GM12878 (cell line): ENCODE measurements around the gene LCN9. TPM values are rescaled to one million over a fixed set of nuclear protein-coding genes. Genes with fewer than 3 reads are reported as not detected.

Experiments used
- ATAC-seq: fragments of 200-7000 bp; cut with Tn5 transposase; 3 replicates; pipeline ENCODE4 v1.9.1; 2020; ENCODE audit warnings: mild to moderate bottlenecking, moderate library complexity
- BruUV-seq: library from RNA; stranded (reverse); fragments of 400-500 nt; replicated peaks from 2 replicates; lab custom pipeline; 2021; lab: Mats Ljungman, UMichigan
- CTCF ChIA-PET: fragments of 300-600 bp; sonication (Branson Sonifier 250); formaldehyde crosslinking; extraction: SDS; loops from one replicate; lab custom pipeline; 2021; ENCODE audit warnings: inconsistent platforms; lab: Yijun Ruan, JAX
- POLR2A ChIA-PET: fragments of 350-600 bp; formaldehyde crosslinking; extraction: SDS; loops from one replicate; lab custom pipeline; 2021; ENCODE audit warnings: inconsistent platforms; lab: Charles Lee
- RAD21 ChIA-PET: fragments of 300-600 bp; sonication (Branson Sonifier 250); formaldehyde crosslinking; loops from one replicate; lab custom pipeline; 2023; ENCODE audit warnings: antibody characterized with exemption; ENCODE audit not compliant: unreplicated experiment; lab: Charles Lee
- SMC1A ChIA-PET: fragments of 300-600 bp; sonication (Branson Sonifier 250); formaldehyde crosslinking; loops from one replicate; lab custom pipeline; 2023; ENCODE audit not compliant: unreplicated experiment, uncharacterized antibody; lab: Charles Lee
- DNase-seq: peaks from one replicate; pipeline ENCODE4 v3.0.0-alpha.2; 2011; ENCODE audit warnings: low read depth, low spot score
- FAIRE-seq: peaks from 3 replicates; lab custom pipeline; 2011; peaks lifted over from hg19 to GRCh38; lab: Jason Lieb, UNC
- H2AFZ ChIP-seq: 2 replicates; pipeline ENCODE4 v1.6.0; 2011; ENCODE audit warnings: low read depth, low read length, control low read depth; ENCODE audit not compliant: control insufficient read depth
- H3K27ac ChIP-seq: 2 replicates; pipeline ENCODE4 v1.5.1; 2011; ENCODE audit warnings: control low read depth; ENCODE audit not compliant: control insufficient read depth, insufficient read depth
- H3K27me3 ChIP-seq, 2 experiments: replicated peaks in 1 of 2; 2 replicates each; pipeline versions ENCODE4 v1.6.0 to v1.6.1; 2011; ENCODE audit warnings: low read length in 1 of 2; ENCODE audit not compliant: control insufficient read depth in 2 of 2, insufficient read depth in 2 of 2
- H3K36me3 ChIP-seq, 2 experiments: 2 replicates each; pipeline ENCODE4 v1.5.1; 2011; ENCODE audit warnings: low read length in 1 of 2; ENCODE audit not compliant: control insufficient read depth in 2 of 2, insufficient read depth in 2 of 2
- H3K4me1 ChIP-seq: 2 replicates; pipeline ENCODE4 v1.6.1; 2011; ENCODE audit warnings: mild to moderate bottlenecking, low read length, moderate library complexity, mixed read lengths; ENCODE audit not compliant: control insufficient read depth, insufficient read depth
- H3K4me2 ChIP-seq: 2 replicates; pipeline ENCODE4 v1.6.0; 2011; ENCODE audit warnings: control low read depth; ENCODE audit not compliant: control insufficient read depth, insufficient read depth
- H3K4me3 ChIP-seq: fragments of 200-600 bp; sonication (generic); 2 replicates; pipeline ENCODE4 v1.5.1; 2016
- H3K79me2 ChIP-seq: 2 replicates; pipeline ENCODE4 v1.6.0; 2011; ENCODE audit warnings: low read length; ENCODE audit not compliant: control insufficient read depth, insufficient read depth
- H3K9ac ChIP-seq: 2 replicates; pipeline ENCODE4 v1.8.0; 2011; ENCODE audit warnings: low read length, control low read depth, mixed read lengths; ENCODE audit not compliant: control insufficient read depth, insufficient read depth
- H3K9me3 ChIP-seq: replicated peaks from 3 replicates; pipeline ENCODE4 v1.5.1; 2011; ENCODE audit warnings: mild to moderate bottlenecking, low read length; ENCODE audit not compliant: control insufficient read depth, insufficient read depth
- H4K20me1 ChIP-seq: 2 replicates; pipeline ENCODE4 v1.6.0; 2011; ENCODE audit not compliant: control insufficient read depth, insufficient read depth
- EP300 ChIP-seq, 2 experiments: fragments of 150-350 bp in 1 of 2; IDR thresholded peaks; 2 replicates each; pipeline ENCODE4 v1.6.1; 2011 to 2012; ENCODE audit warnings: low read depth in 2 of 2, low read length in 2 of 2, borderline replicate concordance in 1 of 2, improper control_type of control experiment in 1 of 2, inconsistent platforms in 1 of 2; ENCODE audit not compliant: control insufficient read depth in 1 of 2
- FOXM1 ChIP-seq: IDR thresholded peaks from 2 replicates; pipeline ENCODE4 v1.6.1; 2012; ENCODE audit warnings: low read depth, mild to moderate bottlenecking, inconsistent platforms, low read length, moderate library complexity
- JUND ChIP-seq: IDR thresholded peaks from 2 replicates; pipeline ENCODE4 v1.6.1; 2012; ENCODE audit warnings: low read depth, mild to moderate bottlenecking, low read length, improper control_type of control experiment, moderate library complexity
- KAT2A ChIP-seq: conservative IDR thresholded peaks from 2 replicates; pipeline ENCODE4 v1.6.1; 2011; ENCODE audit warnings: low read depth, low read length; ENCODE audit not compliant: control insufficient read depth
- NKRF ChIP-seq: fragments of 450-650 bp; conservative IDR thresholded peaks from 2 replicates; pipeline ENCODE4 v1.6.1; 2017; ENCODE audit warnings: mild to moderate bottlenecking, moderate library complexity
- TBL1XR1 ChIP-seq: IDR thresholded peaks from 2 replicates; pipeline ENCODE4 v1.6.1; 2012; ENCODE audit warnings: low read depth, low read length, improper control_type of control experiment
- WGBS: methylation state at CpG from one replicate; pipeline ENCODE4 v1.1.6; 2016; ENCODE audit warnings: low lambda C conversion rate; ENCODE audit not compliant: insufficient replicate concordance, insufficient coverage; ENCODE audit errors: missing lambda C conversion rate; 5-methylcytosine and 5-hydroxymethylcytosine counted together
- in situ Hi-C: fragments of 300-500 bp; cut with MboI; formaldehyde crosslinking; loops from 9 replicates; pipeline ENCODE4 v1.14.3; 2018; ENCODE audit warnings: mixed read lengths
- intact Hi-C: fragments of 100-400 bp; cut with micrococcal nuclease; formaldehyde crosslinking; loops from one replicate; pipeline ENCODE4 v1.14.2; 2022; ENCODE audit not compliant: unreplicated experiment
- polyA plus RNA-seq, 11 experiments: library from polyadenylated mRNA; depleted of rRNA in 4 of 11; unstranded in 6 of 11; stranded (reverse) in 5 of 11; fragments of >200 nt; fragmentation: Nextera tagmentation in 4 of 11; fragmentation: Illumina TruSeq in 1 of 11; extraction: Ambion mirVana in 4 of 11; extraction: Trizol in 1 of 11; gene quantifications; 1 replicate in 1 of 11; 2 replicates in 10 of 11; pipeline versions ENCODE4 v1.2.1 to v1.2.3, GENCODE V29; 2011 to 2016; ENCODE audit warnings: inconsistent platforms in 2 of 11, missing spikeins in 2 of 11, low read depth in 1 of 11
- total RNA-seq, 4 experiments: library from RNA; depleted of rRNA in 3 of 4; stranded (reverse); fragments of >200 nt in 3 of 4; fragmentation: Illumina TruSeq in 1 of 4; extraction: Trizol in 1 of 4; gene quantifications; 2 replicates each; pipeline versions ENCODE4 v1.2.1 to v1.2.3, GENCODE V29; 2013 to 2021

The LCN9 gene
- total and polyA plus RNA-seq, 10 of the 15 experiments (the other 5 are each of a cell fraction or from before 2014, with no cell fraction given) = not detected

- TF ChIP-seq NKRF (no peak), JUND (no peak), FOXM1 (no peak)
Measured at GRCh38 chr9:135639196-135639595, 23.9 kb upstream of the LCN9 start, which contains the start of gene GLT6D1 (continued).

GRCh38 chr9:135641047-135641446 is 22.1 kb upstream of the LCN9 start:
- ChIA-PET RAD21 (no interaction called here), SMC1A (no interaction called here), CTCF (no interaction called here), POLR2A (no interaction called here)
- Histone ChIP-seq H2AFZ (no peak overlapping the region), H3K4me2 (no peak overlapping the region), H3K27me3 (no peaks in the 10 kb centered on the region; a peak in 1 of 4 replicates), H3K27ac (no peak overlapping the region), H3K4me1 (no peaks in the 10 kb centered on the region), H3K36me3 (no peaks in the 10 kb centered on the region), H3K9ac (no peak overlapping the region), H4K20me1 (no peaks in the 10 kb centered on the region), H3K79me2 (no peaks in the 10 kb centered on the region), H3K9me3 (peaks cover 2% of the 10 kb centered on the region; the same call in 2 of the 3 replicates), H3K4me3 (no peak overlapping the region)
- in situ Hi-C loops (no loop called here), intact Hi-C loops (no loop called here)
- 58% methylated on average over 7 of the region's 7 CpGs for WGBS
- no TSS peak for BruUV-seq
- FAIRE-seq (no peak), ATAC-seq (no peak), DNase-seq (no peak)
- TF ChIP-seq EP300 (IDR thresholded peaks at IDR 0.05; ENCODE audit: borderline replicate concordance in 1 of 2, control insufficient read depth in 1 of 2, low read depth in 2 of 2, low read length in 2 of 2) (no peak), TBL1XR1 (no peak), KAT2A (no peak)
